Bronchial epithelial cell (primary cell): ENCODE data around the gene BIRC6. TPM values are rescaled to one million over a fixed set of nuclear protein-coding genes. Genes with fewer than 3 reads are reported as not detected.
"Not testable (repeated sequence)": the region's sequence is repeated elsewhere in the genome, so short reads cannot be mapped to it uniquely, and the experiment has no call there.

Experiments
- DNase-seq: peaks from one replicate; pipeline ENCODE4 v3.0.0-alpha.2; 2010; ENCODE audit warnings: low read depth
- FAIRE-seq: peaks from 2 replicates; lab custom pipeline; 2011; peaks lifted over from hg19 to GRCh38; lab: Jason Lieb, UNC
- H3K27me3 ChIP-seq: 2 replicates; pipeline ENCODE4 v1.5.1; 2011; ENCODE audit warnings: low read length; ENCODE audit not compliant: control insufficient read depth, insufficient read depth
- H3K36me3 ChIP-seq: 2 replicates; pipeline ENCODE4 v1.5.1; 2011; ENCODE audit warnings: low read length; ENCODE audit not compliant: control insufficient read depth, insufficient read depth
- H3K4me3 ChIP-seq: 2 replicates; pipeline ENCODE4 v1.5.1; 2011; ENCODE audit warnings: mild to moderate bottlenecking, low read depth, low read length, control low read depth
- total RNA-seq: library from RNA; depleted of rRNA; stranded (reverse); fragments of >200 nt; gene quantifications from 2 replicates; pipeline ENCODE4 v1.2.1, GENCODE V29; 2014
- TF ChIP-seq, protein P1 (sequence below): IDR thresholded peaks from 2 replicates; pipeline ENCODE4 v1.5.1; 2011; ENCODE audit warnings: mild to moderate bottlenecking, moderate library complexity, low read length, control low read depth, inconsistent platforms; ENCODE audit not compliant: insufficient read depth, severe bottlenecking

BIRC6 gene
- total RNA-seq, 1 donor from 2014 or later = 119 TPM

DNA sequence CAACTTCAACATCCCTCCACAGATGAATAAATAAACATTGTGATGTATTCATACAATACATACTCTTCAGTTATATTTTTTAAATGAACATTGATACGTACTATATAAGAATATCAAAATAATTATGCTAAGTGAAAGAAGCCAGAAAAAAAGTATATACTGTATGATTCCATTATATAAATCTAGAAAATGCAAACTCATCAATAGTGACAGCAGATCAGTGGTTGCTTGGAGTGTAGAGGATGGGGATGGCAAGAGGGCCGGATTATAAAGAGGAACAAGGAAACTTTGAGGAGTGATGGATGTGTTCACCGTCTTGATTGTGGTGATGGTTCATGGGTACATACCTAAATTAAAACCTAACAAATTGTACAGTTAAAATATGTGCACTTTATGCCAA lies 268.0 kb downstream of the BIRC6 start:
- no peak for DNase-seq
- no peak overlapping the region for H3K4me3 ChIP-seq
- no peaks in the 10 kb centered on the region for H3K27me3 ChIP-seq
- FAIRE-seq = no peak
- no peaks in the 10 kb centered on the region for H3K36me3 ChIP-seq
- TF ChIP-seq, protein P1, sequence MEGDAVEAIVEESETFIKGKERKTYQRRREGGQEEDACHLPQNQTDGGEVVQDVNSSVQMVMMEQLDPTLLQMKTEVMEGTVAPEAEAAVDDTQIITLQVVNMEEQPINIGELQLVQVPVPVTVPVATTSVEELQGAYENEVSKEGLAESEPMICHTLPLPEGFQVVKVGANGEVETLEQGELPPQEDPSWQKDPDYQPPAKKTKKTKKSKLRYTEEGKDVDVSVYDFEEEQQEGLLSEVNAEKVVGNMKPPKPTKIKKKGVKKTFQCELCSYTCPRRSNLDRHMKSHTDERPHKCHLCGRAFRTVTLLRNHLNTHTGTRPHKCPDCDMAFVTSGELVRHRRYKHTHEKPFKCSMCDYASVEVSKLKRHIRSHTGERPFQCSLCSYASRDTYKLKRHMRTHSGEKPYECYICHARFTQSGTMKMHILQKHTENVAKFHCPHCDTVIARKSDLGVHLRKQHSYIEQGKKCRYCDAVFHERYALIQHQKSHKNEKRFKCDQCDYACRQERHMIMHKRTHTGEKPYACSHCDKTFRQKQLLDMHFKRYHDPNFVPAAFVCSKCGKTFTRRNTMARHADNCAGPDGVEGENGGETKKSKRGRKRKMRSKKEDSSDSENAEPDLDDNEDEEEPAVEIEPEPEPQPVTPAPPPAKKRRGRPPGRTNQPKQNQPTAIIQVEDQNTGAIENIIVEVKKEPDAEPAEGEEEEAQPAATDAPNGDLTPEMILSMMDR = no peak

DNA sequence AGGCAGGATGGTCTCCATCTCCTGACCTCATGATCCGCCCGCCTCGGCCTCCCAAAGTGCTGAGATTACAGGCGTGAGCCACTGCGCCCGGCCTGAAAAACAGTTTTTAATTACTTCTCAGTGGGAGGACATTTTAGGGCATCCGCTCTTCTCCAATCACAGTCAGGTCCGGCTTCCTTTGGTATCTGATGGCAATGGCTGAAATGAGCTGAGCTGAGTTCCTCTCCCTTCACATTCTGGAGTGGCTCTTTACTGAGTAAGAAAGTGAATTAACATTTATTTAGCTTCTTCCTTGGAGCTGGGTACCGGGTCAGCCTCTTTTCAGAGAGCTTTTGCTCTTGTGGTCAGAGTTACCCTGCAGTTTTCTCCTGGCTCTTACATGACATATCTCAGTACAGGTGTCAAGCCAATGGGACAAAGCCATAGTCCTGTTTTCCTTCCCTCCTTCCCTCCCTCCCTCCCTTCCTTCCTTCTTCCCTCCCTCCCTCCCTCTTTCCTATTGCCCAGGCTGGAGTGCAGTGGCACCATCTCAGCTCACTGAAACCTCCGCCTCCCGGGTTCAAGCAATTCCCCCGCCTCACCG lies 269.9 kb downstream of the BIRC6 start:
- H3K4me3 ChIP-seq = no peak overlapping the region
- DNase-seq (no peak), FAIRE-seq (no peak)
- H3K27me3 ChIP-seq = no peaks in the 10 kb centered on the region
- no peaks in the 10 kb centered on the region for H3K36me3 ChIP-seq
- TF ChIP-seq, protein P1 = no peak

DNA sequence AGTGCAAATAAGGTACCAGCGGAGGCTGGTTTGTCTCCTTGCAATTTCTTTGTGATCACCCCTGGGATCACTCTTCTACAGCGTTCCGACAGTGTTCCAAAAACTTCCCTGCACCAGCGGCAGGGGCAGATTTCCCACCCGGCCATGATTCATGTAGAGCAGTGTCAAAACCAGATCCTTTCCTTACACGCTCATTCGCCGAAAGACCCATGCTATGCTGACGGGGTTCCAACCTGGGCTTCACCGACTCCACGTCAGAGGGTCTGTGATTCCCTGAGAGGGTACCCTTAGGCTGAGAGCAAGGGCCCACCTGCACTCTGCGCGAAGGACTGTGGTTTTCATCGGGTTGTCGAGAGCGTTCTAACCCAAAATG lies 270.6 kb downstream of the BIRC6 start:
- Histone ChIP-seq H3K36me3 (no peaks in the 10 kb centered on the region), H3K27me3 (no peaks in the 10 kb centered on the region), H3K4me3 (peak overlapping the region; percentile 82)
- DNase-seq (peak; percentile 54), FAIRE-seq (no peak)
- TF ChIP-seq, protein P1 = peak; percentile 32

DNA sequence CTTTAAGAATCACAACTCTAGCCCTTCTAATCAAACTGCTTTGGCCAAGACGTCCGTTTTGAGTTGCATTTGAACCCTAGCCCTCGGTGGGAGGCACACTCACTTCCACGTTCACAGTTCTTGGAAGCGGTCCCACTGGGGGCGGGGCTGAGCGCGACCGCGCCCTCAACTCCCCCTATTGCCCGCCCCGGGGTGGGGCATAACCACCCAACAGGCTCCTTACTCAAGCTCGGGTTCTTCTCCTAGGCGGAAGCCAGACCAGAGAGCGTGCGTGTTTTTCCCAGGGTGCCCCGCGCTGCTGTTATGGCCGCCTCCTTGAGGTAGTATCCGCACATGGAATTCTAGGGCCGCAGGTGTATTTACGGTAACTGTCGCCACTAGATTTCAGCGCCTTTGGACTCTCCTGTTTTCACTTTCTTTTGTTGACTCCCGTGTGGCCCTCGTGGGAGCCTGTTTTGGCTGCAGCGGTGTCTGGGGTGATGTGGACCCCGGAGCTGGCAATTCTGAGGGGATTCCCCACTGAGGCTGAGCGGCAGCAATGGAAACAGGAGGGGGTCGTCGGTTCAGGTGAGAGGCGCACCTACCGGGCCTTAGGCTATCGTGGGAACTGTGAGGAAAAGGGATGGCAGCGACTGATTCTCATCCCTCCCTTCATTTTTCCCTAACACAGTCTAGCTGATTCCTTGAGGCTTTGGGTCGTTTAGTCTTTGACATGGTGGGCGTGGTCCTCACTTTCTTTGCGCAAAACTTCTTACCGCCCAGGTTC lies 271.2 kb downstream of the BIRC6 start, which contains the start of gene TTC27:
Gene TTC27, plus strand, starts transcription at position 237 of the 766 bp plus-strand sequence. Its CDS starts 243 bp downstream, at position 480.
- FAIRE-seq (no peak), DNase-seq (peak; percentile 91)
- H3K27me3 ChIP-seq = no peaks in the 10 kb centered on the region
- TF ChIP-seq, protein P1 = no peak
- H3K4me3 ChIP-seq = peak within 1 kb of the TSS; percentile 82
- H3K36me3 ChIP-seq = no peaks in the 10 kb centered on the region

DNA sequence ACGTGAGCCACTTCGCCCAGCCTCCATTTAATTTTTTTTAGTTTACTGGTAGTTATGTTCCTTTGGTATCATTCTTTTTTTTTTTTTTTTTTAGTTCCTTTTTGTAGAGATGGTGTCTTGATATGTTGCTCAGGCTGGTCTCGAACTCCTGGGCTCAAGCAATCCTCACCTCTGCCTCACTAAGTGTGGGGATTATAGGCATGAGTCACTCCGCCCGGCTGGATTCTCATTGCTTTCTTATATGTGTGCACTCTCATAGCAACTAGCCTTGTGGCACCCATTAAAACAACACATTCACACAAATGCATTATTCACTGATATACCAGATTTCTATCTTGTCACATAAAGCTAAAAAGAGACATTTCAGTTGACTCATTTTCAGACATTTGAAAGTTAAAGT lies 275.3 kb downstream of the BIRC6 start:
- TF ChIP-seq, protein P1 = no peak
- DNase-seq (peak; percentile 30), FAIRE-seq (no peak)
- Histone ChIP-seq H3K4me3 (no peak overlapping the region), H3K36me3 (no peaks in the 10 kb centered on the region), H3K27me3 (no peaks in the 10 kb centered on the region)

DNA sequence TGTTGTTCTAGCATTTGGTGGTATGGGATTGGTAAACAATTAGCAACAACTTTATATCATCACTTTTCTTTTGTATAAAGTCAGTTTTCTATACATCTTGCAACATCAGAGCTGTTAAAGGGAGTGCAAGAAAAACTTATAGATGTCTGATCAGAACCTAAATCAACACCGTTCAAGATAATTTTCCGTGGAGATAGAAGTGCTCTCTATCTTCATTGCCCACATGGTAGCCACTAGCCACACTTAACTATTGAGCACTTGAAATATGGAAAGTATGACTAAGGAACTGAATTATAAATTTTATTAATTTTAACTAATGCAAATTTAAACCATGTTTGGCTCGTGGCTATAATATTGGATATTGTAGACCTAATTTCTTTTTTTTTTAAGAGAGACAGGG lies 276.2 kb downstream of the BIRC6 start:
- Histone ChIP-seq H3K4me3 (no peak overlapping the region), H3K27me3 (no peaks in the 10 kb centered on the region), H3K36me3 (peaks cover 2% of the 10 kb centered on the region)
- FAIRE-seq = no peak
- no peak for DNase-seq
- TF ChIP-seq, protein P1 = no peak

DNA sequence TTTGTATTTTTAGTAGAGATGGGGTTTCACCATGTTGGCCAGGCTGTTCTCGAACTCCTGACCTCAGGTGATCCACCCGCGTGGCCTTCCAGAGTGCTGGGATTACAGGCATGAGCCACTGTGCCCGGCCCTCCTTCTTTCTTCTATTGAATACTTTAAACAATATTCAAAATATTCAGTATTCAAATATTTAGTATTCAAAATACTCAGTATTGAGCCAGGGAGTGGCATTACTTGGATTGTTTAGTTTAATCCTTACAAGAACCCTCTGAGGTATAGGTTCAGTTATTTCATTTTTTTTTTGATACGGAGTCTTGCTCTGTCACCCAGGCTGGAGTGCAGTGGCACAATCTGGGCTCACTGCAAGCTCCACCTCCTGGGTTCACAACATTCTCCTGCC lies 281.7 kb downstream of the BIRC6 start:
- not testable (repeated sequence) for H3K27me3 ChIP-seq, H3K36me3 ChIP-seq, H3K4me3 ChIP-seq, DNase-seq, FAIRE-seq
